Measurements from ENCODE around the gene ERG. TPM values are rescaled to one million over a fixed set of nuclear protein-coding genes. Genes with fewer than 3 reads are reported as not detected.

ERG gene
- total RNA-seq, 6 experiments from 2014 or later, result 3.1 to 6.4 (median 5.2) TPM

DNA sequence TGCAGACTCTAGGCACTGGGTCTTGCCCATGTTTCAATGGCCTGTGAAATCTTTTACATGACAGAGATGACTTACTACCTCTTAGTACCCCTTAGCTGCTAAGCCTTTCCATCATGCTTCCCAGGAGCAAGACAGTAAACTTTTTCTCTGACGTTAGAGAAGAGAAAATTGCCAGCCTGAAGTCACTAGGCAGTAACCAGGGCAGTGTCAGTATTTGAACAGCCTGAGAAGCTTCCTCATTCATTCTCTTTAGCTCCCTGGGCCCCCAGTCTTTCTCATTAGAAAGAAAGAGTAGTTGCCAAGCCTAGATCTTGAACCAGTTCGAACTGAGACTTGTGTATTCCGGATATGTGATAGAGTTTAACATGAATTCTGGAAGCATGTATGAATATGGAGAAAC is 99.2 kb downstream of the ERG start:
- no peak for DNase-seq
- H3K27ac ChIP-seq, result no peak overlapping the region
- H3K36me3 ChIP-seq, result no peaks in the 10 kb centered on the region
- no peak overlapping the region for H3K4me3 ChIP-seq
- intact Hi-C loops (cut with DNase I), result no loop called here
- H3K27me3 ChIP-seq, result no peaks in the 10 kb centered on the region
- H3K9me3 ChIP-seq, result no peaks in the 10 kb centered on the region
- 55% methylated on average over 3 of the region's 3 CpGs for WGBS (ENCODE audit: insufficient coverage, low coverage, low lambda C conversion rate, missing lambda C conversion rate)
- no peak for ATAC-seq
- no peaks in the 10 kb centered on the region for H3K4me1 ChIP-seq
- TF ChIP-seq POLR2A (IDR thresholded peaks at IDR 0.05) (no peak), CTCF (IDR thresholded peaks at IDR 0.05) (no peak)

DNA sequence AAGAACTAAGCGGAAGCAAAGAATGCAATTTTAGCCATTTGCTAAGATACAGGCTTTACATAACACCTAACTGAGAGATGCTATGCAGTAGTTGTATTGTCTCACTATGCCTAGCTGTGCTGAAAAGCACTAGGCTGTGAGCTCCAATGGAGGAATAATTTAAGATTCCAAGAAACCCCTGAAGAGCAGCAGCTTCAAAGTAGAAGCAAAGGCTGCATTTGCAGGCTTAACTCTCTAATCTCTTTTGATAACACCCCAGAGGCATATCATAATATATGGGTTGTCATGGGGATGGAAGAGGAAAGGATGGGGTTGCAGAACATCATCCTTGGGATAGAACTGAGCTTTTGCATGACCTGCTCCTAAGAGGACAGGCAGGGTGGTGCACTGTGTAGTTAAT is 102.0 kb downstream of the ERG start:
- no peak overlapping the region for H3K27ac ChIP-seq
- H3K4me1 ChIP-seq, result no peaks in the 10 kb centered on the region
- WGBS (ENCODE audit: insufficient coverage, low coverage, low lambda C conversion rate, missing lambda C conversion rate), result 53% methylated on average over 1 of the region's 1 CpG
- H3K9me3 ChIP-seq, result no peaks in the 10 kb centered on the region
- TF ChIP-seq CTCF (IDR thresholded peaks at IDR 0.05) (no peak), POLR2A (IDR thresholded peaks at IDR 0.05) (no peak)
- no peaks in the 10 kb centered on the region for H3K36me3 ChIP-seq
- intact Hi-C loops (cut with DNase I), result no loop called here
- no peak overlapping the region for H3K4me3 ChIP-seq
- ATAC-seq (no peak), DNase-seq (no peak)
- H3K27me3 ChIP-seq, result no peaks in the 10 kb centered on the region

DNA sequence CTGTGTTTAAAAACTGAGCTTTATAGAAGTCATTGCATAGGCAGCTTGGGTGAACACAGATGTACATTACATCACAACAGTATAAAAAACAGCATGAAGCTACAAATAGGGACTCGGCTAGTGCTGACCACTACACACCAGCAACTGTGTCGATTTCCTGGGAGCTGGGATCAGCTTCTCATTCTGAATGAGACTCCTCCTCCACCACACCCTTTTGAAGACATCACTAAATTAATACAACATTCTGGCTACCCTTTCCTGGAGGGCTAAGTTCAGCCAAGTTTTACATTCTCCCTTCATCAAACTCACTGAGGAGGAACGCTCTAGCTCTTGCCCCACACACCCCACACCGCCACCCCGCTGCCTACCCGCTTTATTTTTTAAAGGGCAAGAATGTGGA is 102.7 kb downstream of the ERG start:
- 42% methylated on average over 6 of the region's 6 CpGs for WGBS (ENCODE audit: insufficient coverage, low coverage, low lambda C conversion rate, missing lambda C conversion rate)
- ATAC-seq, result no peak
- H3K27ac ChIP-seq, result no peak overlapping the region
- no peak overlapping the region for H3K4me3 ChIP-seq
- no peaks in the 10 kb centered on the region for H3K4me1 ChIP-seq
- H3K9me3 ChIP-seq, result no peaks in the 10 kb centered on the region
- no peaks in the 10 kb centered on the region for H3K27me3 ChIP-seq
- TF ChIP-seq CTCF (IDR thresholded peaks at IDR 0.05) (no peak), POLR2A (IDR thresholded peaks at IDR 0.05) (no peak)
- no peaks in the 10 kb centered on the region for H3K36me3 ChIP-seq
- intact Hi-C loops (cut with DNase I), result no loop called here
- DNase-seq, result no peak

- WGBS (ENCODE audit: insufficient coverage, low coverage, low lambda C conversion rate, missing lambda C conversion rate), result 62% methylated on average over 1 of the region's 1 CpG
- Histone ChIP-seq H3K27ac (no peak overlapping the region), H3K27me3 (no peaks in the 10 kb centered on the region), H3K4me1 (no peaks in the 10 kb centered on the region), H3K4me3 (no peak overlapping the region), H3K9me3 (no peaks in the 10 kb centered on the region), H3K36me3 (no peaks in the 10 kb centered on the region)
- ATAC-seq (no peak), DNase-seq (no peak)
- intact Hi-C loops (cut with DNase I), result no loop called here
- TF ChIP-seq CTCF (IDR thresholded peaks at IDR 0.05) (no peak), POLR2A (IDR thresholded peaks at IDR 0.05) (no peak)
These were observed 105.6 kb downstream of the ERG start for GRCh38 chr21:38392661-38393060.

- TF ChIP-seq CTCF (IDR thresholded peaks at IDR 0.05) (no peak), POLR2A (IDR thresholded peaks at IDR 0.05) (no peak)
These were observed 108.4 kb downstream of the ERG start for GRCh38 chr21:38389896-38390295.

More at GRCh38 chr21:38389896-38390295, 108.4 kb downstream of the ERG start:
- ATAC-seq (no peak), DNase-seq (no peak)
- H3K36me3 ChIP-seq, result no peaks in the 10 kb centered on the region
- WGBS (ENCODE audit: insufficient coverage, low coverage, low lambda C conversion rate, missing lambda C conversion rate), result 57% methylated on average over 5 of the region's 5 CpGs
- no peaks in the 10 kb centered on the region for H3K9me3 ChIP-seq
- no peak overlapping the region for H3K4me3 ChIP-seq
- no peak overlapping the region for H3K27ac ChIP-seq
- no peaks in the 10 kb centered on the region for H3K4me1 ChIP-seq
- intact Hi-C loops (cut with DNase I), result no loop called here
- peaks cover 0 to 4% of the 10 kb centered on the region in 2 donors for H3K27me3 ChIP-seq
